OCI-LY3 (cell line): ENCODE results near the gene BMP7.

Experiments
- EZH2phosphoT487 ChIP-seq: fragments of 200-600 bp; shearing (Covaris generic); IDR thresholded peaks from 2 replicates; pipeline ENCODE4 v1.6.1; 2018; ENCODE audit warnings: antibody characterized with exemption, mixed run types, low read depth
- TF ChIP-seq, protein P1 (sequence below): fragments of 200-600, 300-600 bp; sonication (generic); IDR thresholded peaks from 2 replicates; pipeline ENCODE4 v1.5.1; 2014; ENCODE audit warnings: antibody characterized with exemption, low read length, low read depth

DNA sequence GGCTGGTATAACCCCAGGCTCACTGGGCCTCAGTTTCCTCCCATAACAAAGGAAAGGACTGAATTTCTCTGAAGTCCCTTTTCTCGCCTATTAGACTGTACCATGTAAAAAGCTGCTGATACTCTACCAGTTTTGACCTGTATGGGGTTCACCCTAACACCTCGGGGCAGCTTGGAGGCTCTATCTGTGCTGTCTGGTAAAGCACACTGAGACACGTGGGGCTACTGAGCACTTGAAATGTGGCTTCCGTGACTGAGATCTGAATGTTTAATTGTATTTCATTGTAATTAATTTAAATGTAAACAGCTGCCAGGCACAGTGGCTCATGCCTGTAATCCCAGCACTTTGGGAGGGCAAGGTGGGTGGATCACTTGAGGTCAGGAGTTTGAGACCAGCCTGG lies 24.0 kb downstream of the BMP7 start:
- TF ChIP-seq, protein P1, sequence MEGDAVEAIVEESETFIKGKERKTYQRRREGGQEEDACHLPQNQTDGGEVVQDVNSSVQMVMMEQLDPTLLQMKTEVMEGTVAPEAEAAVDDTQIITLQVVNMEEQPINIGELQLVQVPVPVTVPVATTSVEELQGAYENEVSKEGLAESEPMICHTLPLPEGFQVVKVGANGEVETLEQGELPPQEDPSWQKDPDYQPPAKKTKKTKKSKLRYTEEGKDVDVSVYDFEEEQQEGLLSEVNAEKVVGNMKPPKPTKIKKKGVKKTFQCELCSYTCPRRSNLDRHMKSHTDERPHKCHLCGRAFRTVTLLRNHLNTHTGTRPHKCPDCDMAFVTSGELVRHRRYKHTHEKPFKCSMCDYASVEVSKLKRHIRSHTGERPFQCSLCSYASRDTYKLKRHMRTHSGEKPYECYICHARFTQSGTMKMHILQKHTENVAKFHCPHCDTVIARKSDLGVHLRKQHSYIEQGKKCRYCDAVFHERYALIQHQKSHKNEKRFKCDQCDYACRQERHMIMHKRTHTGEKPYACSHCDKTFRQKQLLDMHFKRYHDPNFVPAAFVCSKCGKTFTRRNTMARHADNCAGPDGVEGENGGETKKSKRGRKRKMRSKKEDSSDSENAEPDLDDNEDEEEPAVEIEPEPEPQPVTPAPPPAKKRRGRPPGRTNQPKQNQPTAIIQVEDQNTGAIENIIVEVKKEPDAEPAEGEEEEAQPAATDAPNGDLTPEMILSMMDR = no peak
- no peak for TF ChIP-seq EZH2phosphoT487
